ENCODE measurements around the gene MOCS3.

Gene MOCS3

DNA sequence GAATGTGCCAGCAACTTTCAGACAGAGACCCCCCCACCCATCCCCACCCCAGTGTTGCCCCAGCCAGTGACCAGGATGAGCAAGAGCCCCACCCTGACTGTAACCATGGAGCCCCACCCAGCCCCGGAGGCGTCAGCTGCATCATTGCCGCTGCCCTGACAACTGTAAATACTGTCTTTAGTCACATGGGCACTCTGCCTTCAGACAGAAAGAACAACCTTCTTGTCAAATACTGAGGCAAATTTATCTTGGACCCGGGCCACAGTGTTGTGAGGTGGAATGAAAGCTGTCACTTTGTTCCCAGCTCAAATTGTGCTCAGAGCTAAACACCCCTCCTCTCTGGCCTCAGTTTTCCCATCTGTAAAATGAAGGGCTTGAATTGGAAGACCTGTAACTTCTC, 23.7 kb downstream of the MOCS3 start:
- no peak for DNase-seq (ENCODE audit: low read depth in 2 of 2)

DNA sequence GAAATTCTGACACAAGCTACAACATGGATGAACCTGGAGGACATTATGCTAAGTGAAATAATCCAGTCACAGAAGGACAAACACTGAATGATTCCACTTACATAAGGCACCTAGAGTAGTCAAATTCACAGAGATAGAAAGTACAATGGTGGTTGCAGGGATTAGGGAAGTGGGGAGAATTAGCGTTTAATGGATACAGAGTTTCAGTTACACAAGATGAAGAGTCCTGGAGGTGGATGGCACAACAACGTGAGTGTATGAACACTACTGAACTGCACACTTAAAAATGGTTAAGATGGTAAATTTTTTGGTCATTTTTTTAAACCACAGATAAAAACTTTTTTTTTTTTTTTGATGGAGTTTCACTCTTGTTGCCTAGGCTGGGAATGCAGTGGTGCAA, 24.7 kb downstream of the MOCS3 start:
- DNase-seq (ENCODE audit: low read depth in 2 of 2): no peak

DNA sequence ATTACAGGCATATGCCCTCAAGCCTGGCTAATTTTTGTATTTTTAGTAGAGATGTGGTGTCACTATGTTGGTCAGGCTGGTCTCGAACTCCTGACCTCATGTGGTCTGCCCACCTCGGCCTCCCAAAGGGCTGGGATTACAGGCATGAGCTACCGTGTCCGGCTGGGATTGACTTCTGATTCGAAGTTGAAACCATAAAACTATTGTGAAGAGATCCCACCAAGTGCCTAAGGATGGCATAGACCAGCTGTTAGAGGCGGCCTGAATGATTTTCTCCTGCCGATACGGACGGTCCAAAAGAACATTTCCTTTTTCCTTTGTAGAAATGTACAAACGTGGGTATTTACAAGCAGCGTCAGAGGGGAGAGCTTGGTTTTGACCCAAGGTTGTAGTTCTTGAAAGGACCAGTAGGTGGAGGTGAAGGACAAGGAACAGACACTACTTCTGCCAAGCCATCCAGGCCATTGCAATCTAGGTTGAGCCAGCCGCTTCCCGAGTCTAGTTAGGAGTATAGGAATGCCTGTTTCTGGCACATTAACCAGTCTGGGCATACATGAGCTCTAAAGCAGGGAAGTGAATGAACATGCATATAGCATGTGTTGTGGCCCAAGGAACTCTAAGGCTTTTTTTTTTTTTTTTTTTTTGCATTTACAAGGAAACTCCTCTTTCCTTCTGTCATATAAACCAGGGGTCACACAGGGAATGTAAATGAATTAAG, 29.0 kb downstream of the MOCS3 start:
- peak in 1 of 2 donors; percentile 59 for DNase-seq (ENCODE audit: low read depth in 2 of 2)

DNA sequence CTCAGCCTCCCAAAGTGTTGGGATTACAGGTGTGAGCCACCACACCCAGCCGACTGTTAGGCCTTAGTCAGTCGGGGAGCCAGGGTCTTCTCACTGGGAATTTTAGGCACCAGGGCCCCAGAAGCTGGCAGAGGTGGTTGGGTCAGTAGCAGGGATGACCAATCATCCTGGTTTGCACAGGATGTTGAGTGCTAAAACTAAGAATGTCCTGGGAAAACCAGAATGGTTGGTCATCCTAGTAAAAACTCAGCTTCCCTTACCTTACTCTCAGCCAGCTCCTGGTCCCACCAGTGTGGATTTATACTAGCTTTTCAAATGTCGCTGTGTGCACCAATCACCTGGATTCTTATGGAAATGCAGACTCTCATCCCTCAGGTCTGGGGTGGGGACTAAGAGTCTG, 32.5 kb downstream of the MOCS3 start:
- no peak for DNase-seq (ENCODE audit: low read depth in 2 of 2)

DNA sequence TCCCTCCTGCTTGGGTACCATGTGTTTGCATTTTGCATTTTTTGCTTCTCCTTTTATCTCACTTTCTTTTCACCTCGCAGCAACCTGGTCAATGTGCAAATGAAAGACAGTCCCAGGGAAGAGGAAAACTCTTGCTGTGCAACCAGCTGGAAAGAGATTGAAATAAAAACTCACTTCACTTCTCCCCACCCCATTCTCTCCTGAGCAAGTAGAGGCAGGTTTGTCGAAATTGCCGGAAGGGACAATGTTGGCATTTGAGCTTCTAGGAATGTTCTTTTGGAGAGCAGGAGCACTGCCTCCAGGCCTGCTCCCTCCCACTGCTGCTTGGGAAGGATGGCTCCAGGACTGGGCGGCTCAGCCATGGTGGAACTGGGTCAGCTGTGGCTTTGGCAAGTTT, 33.7 kb downstream of the MOCS3 start:
- DNase-seq (ENCODE audit: low read depth in 2 of 2): no peak

DNA sequence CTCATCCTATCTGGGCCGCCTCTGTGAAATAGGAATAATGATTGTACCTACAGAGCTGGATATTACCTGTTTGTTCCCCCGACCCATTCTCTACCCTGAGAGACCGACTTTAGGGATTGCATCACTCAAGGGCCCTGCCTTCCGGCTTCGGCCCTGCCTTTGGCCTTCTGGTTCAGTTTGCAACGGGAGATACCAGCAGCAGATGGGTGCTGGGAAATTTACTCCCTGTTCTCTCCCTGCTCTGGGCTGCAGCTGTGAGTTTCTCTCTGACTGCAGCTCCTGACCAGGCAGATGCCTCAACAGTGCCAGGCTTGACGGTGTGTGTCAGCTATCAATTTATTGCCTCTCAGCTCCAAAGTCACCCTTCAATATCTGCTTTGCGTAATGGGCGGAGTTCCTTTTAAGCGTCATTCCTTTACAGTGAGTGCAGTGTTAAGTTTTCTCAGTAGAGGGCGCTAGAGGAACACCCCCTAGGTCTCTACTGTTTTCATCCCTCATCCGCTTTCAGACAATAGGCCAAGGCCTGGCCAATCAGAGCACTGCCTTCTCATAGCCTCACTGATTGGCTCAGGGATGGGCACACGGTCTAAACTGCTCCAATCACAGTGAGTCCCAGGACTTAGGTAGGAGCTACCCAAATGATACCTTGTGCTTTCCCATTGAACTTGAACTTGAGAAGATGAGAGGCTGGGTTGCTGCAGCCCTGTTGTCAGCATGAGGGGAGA, 34.3 kb downstream of the MOCS3 start:
- DNase-seq (ENCODE audit: low read depth in 2 of 2): peak; percentile 52 to 57

DNA sequence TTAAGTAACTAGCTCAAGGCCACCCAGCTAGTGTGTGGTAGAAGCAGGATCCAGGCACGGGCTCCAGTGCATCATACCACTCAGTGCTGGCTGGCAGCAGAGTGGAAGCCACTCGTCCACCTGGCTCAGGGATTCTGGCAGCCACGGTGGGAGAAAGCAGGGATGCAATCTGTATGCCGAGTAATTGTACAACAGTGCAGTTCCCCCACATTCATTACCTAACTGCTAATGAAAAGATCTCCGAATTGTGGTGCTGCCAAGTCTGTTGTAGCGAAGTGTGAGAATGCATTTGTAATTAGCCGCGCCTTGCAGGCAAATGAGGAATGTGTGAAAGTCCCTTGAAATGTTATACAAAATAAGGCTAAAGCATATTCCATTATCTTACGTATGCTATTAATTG, 35.3 kb downstream of the MOCS3 start:
- DNase-seq (ENCODE audit: low read depth in 2 of 2): no peak

DNA sequence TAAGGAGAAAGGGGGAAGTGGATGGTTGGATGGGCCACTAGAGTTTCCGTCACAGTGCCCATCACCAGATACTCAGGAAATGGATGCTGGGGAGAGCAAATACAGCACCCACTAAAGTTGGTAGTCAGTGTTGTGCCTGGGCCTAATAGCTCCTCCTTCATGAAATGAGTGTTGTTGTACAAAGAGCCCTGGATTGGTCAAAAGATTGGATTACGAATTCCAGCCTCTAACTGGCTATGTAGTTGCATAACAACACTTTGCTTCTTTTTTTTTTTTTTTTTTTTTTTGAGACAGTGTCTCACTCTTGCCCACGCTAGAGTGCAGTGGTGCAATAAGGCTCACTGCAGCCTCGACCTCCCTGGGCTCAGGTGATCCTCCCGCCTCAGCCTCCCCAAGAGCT, 36.9 kb downstream of the MOCS3 start:
- no peak for DNase-seq (ENCODE audit: low read depth in 2 of 2)

DNA sequence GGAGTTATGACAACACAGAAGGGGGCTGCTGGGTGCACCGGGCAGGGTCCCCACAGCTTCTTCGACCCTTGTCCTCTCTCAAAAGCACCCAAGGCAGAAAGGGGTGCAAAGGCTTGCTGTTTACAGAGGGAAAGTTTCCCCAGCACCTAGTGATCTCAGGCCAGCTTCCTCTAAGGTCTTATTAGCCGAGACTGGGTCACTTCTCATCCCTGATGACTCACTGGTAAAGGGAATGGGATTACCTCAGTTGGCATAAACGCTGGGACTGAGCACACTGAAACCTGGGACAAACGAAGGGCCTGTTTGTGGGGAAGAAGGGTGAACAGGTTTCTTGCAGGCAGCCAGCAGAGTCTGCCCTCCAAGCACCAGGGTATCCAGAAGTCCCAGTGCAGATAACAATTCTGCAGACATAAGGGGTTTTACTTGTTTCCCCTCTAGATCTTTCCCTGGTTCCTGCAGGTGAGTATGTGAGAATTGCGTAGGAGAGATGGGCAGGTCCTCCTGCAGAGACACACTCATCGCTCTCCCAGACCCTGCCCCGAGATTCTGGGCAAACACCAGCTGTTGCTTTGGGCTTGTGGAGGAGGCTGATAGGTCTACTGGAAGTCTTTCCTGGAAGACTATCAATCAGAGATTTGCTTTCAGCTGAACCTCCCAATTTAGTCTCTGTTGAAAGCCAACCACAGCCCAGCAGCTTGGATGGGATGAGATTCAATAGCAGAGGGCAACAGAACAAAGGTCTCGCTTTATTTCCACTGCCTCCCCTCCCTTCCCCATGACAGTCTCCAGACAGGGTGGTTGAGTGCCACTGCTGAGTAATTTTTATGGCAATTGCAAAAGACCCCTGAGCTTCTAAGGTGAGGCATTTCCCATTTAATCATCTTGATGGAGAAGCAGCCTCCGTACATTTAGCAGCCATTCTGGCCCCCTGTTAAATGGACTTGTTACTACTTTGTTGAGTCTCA, 38.6 kb downstream of the MOCS3 start:
- no peak for DNase-seq (ENCODE audit: low read depth in 2 of 2)

DNA sequence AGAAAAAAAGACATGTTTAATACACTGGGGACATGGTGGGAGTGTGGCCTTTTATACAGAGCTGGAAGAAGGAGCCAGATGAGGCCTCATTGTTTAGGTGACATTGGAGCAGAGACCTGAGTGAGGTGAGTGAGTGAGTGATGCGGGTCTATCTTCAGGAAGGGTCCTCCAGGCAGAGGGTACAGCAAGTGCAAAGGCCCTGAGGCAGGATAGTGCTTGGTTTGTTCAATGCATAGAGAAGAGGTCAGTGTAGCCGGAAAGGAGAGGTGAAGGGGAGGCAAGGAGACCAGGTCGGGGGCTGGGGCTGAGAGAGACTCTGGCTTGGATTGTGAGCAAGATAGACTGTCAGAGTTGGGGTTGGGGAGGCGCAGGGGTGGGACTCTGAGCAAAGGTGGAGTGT, 40.7 kb downstream of the MOCS3 start:
- no peak for DNase-seq (ENCODE audit: low read depth in 2 of 2)

DNA sequence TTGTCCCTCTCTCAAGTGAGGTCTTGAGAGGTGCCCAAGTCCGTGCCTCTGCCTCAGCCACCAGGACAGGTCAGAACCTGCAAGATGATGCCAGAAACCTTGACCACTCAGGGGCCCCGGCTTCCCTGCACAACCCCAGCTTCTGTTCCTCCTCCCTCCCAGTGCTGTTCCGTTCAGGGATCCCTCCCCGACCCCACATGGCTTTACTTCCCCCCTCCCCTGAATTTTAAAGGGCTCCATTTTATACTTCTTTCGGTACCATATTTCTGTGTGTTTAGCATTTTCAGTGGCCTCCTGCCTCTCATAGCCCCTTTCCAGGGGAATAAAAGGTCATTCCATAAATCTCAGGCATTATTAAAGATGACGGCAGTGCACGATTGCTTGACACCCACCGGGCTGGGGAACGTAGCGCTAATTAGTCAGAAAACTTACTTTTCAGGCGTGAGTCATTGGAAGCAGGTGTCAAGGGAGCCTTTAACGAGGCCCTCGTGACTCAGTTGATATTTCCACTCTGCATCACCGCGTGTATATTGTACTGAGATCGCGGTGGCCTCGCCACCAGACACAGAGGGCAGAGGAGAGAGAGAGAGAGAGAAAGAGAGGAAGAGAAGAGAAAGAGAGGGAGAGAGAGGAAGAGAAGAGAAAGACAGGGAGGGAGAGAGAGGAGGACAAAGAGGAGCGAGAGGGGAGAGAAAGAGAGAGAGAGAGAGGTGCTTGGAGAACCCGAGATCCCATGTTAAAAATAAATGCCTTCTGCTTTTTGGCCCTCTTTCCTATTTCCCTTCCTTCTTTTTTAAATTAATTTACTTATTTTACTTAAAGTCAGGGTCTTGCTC, 43.0 kb downstream of the MOCS3 start:
- DNase-seq (ENCODE audit: low read depth in 2 of 2): no peak

DNA sequence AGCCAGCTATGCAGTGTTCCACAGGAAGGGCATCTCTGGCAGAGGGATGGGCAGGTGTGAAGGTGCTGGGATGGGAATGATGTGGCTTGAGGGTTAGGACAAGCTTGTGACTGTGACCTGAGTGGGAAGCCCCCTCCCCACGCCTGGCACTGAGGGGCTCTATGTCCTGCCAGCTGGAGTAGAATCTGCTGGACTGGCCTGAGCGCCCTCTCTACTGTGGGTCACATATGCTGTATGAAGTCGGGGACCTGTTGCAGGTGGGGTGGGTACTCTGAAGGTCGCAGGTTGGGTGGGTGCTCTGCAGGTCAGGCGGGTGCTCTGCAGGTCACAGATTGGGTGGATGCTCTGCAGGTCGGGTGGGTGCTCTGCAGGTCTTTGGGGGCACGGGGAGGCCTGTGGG, 44.0 kb downstream of the MOCS3 start:
- DNase-seq (ENCODE audit: low read depth in 2 of 2): no peak

DNA sequence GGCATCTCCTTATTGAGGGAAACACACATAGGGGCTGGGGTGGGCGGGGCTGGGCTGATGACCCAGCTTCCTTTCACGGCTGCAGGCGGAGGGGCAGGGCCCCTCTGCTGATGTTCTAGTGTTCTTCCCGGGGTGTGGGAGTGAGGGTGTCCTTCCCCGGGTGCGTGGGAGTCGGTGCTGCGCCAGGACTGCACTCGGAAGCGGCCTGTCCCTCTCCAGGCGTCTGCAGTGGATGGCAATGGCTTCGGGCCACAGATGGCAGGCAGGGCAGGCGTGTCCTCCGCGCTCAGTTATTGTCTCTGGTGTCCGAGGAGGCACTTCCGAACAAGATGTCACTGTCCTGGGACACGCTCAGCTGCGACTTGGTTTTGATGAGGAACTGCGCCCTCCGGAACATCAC, 45.1 kb downstream of the MOCS3 start:
- DNase-seq (ENCODE audit: low read depth in 2 of 2): no peak

DNA sequence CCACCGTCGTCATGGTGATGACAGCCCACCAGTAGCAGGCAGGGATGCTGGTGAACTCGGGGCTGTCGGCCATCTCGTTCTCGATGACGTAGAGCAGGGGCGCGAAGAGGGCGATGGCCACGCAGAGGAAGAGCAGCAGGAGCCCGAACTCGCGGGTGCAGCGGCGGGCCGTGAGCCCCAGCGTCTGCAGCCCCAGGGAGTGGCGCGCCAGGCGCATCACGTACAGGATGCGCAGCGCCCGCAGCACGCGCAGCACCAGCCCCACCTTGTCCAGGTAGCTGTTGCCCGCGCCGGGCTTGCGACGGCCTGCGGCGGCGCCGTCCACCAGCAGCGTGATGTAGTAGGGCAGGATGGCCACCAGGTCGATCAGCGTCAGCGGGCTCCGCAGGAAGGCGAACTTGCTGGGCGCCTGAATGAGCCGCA, 45.7 kb downstream of the MOCS3 start:
- DNase-seq (ENCODE audit: low read depth in 2 of 2): no peak

DNA sequence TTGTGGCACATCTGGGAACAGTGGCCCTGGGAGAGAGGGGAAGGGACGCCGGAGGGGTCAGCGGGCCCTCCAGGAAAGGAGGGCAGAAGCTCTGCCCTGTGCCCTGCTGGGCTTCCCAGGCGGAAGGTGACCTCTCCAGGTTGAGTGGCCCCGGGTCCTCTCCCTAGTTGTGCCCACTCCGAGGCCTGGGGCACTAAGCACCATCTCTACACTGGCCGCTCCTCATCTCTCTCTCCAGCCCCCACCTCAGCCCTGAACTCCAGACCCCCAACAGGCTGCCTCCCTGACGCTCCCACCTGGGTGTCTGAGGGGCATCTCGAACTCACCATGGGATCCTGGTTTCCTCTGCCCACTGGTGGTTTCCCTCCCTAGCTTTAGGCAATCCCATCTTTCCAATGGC, 46.2 kb downstream of the MOCS3 start:
- no peak for DNase-seq (ENCODE audit: low read depth in 2 of 2)

DNA sequence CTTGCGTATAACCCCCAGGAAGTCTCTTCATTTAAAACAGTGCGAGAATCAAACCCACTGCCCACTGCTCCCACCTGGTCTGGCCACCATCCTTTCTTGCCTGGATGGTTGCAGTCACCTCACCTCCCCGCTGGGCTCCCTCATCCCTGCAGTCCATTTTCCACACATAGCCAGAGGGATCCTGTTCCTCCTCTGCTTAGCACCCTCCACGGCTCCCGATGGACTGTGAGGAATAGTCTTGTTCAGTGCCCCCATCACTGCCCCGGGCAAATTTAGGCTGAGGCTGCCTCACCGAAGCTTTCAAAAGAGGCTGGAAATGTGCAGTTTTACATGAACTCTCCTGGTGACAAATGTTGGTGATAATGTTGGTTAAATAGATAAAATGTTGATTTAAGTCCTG, 46.6 kb downstream of the MOCS3 start:
- DNase-seq (ENCODE audit: low read depth in 2 of 2): no peak

DNA sequence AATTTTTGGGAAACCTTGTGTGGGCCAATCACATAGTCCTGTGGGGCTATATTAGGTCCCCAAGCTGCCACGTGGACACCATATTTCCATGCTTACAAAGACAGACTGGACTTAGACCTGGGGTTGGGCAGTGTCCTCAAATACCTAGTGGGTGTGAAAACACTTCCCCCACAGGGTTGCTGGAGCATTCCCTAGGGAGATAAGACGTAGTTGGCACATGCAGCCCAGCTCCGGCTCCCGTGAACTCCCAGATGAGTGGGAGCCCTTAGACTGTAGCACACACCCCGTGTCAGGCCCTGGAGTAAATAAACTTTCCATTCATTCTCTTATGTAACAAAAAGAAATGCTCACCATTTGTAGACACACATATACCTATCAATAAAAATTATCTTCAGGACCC, 50.1 kb downstream of the MOCS3 start:
- DNase-seq (ENCODE audit: low read depth in 2 of 2): no peak

DNA sequence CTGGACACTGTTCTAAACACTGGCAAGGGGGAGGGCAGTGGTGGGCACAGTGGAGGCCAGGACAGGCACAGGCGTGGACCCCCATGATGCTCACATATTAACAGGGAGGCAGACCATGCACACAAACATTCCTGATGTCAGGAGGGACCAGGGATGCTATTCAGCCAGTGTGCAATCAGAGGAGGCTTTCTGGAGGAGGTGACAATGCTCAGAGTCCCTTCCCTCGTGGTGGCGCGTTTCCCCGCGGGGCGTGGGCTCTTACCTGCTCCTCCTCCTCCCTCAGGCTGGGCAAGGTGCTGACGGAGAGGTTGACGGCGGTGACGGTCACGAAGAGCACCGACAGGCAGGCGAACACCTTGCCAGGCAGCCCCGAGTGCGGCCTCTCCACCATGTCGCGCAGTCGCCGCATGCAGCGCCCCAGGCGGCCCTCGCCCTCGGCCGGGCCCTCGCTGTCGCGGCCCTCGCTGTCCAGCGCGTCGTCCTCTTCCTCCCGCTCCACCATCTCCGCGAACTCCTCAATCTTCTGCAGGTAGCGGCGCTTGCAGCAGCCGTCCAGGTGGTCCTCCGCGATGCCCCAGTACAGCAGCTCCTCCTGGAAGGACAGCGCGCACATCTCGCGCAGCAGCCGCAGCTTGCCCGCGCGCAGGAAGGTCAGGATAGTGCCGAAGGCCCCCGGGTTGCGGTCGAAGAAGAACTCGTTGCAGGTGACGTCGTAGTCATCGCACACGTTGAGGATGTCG, 50.9 kb downstream of the MOCS3 start:
- DNase-seq (ENCODE audit: low read depth in 2 of 2): no peak

DNA sequence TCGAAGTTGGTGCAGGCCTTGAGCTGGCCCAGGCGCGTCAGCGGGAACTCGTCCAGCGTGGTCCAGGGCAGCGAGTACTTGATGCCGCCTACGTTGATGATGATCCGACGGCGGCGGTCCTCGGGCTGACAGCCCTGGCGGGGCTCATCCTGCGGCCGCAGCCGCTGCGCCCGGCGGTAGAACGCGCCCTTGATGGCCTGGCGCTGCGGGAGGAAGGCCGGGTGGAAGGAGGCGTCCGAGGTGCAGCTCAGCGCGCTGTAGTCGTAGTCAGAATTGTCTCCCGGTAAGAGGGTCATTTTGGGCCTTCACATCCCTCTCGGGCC, 51.4 kb downstream of the MOCS3 start:
- DNase-seq (ENCODE audit: low read depth in 2 of 2): no peak

DNA sequence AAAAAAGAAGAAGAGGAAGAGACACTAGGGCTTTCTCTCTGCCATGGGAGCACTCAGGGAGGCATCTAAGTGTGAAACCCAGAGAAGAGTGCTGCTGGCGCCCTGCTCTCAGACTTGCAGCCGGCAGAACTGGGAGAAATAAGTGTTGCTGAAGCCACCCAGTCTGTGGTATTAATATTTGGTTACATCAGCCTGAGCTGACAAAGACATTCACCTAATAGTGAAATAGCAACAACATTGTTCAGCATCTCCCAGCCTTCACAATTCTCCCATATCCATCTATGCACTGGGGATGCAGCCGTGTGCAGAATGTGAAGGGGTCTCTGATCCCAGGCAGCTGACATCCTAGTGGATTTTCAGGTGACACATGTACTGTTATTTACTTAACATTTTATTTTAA, 52.3 kb downstream of the MOCS3 start:
- DNase-seq (ENCODE audit: low read depth in 2 of 2): no peak

DNA sequence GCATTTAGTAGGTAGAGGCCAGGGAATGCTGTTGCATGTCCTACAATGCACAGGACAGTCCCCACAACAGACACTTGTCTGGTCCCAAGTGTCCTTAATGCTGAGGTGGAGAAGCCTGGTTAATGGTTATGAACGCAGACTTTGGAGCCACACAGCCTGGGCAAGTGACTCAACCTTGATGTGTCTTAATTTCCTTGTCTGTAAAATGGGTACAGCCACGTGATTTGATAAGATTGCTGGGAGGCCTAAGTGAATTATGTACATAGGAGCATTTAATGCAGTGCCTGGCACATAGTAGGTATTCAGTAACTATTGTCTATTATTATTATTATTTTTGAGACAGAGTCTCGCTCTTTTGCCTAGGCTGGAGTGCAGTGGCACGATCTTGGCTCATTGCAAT, 52.9 kb downstream of the MOCS3 start:
- DNase-seq (ENCODE audit: low read depth in 2 of 2): no peak

Data from stimulated activated CD4-positive, alpha-beta T cell treated with anti-CD3 and anti-CD28 coated beads, Interleukin-15, amount 100 ng/mL, for 48 hours (primary cell).